ENCODE data around the gene PDK1. TPM values are rescaled to one million over a fixed set of nuclear protein-coding genes. Genes with fewer than 3 reads are reported as not detected.

The PDK1 gene
- total RNA-seq, 1 experiment from 2014 or later = 74.7 TPM

GRCh38 chr2:172630181-172630580 is 74.3 kb downstream of the PDK1 start:
- Histone ChIP-seq H3K14ac (ENCODE audit: insufficient read depth, low read length) (no peak overlapping the region), H2BK15ac (ENCODE audit: low read depth, low read length) (no peak overlapping the region), H3K79me2 (ENCODE audit: insufficient read depth, low read length) (no peaks in the 10 kb centered on the region), H2BK120ac (ENCODE audit: low read depth, low read length, poor library complexity, severe bottlenecking) (no peak overlapping the region), H3K23ac (ENCODE audit: insufficient read length, low read depth, low read length) (no peak overlapping the region), H2AFZ (ENCODE audit: low read length) (no peak overlapping the region), H2BK5ac (ENCODE audit: insufficient read length, low read length) (no peak overlapping the region), H3T11ph (ENCODE audit: low read length) (no peak overlapping the region), H3K4me2 (ENCODE audit: insufficient read depth, insufficient read length, low read length) (no peak overlapping the region), H3K23me2 (ENCODE audit: insufficient read length, low read depth, low read length, poor library complexity, severe bottlenecking) (no peaks in the 10 kb centered on the region), H4K8ac (replicated peaks; ENCODE audit: insufficient read length, low read depth, low read length) (no peak overlapping the region), H3K18ac (ENCODE audit: insufficient read length, low read depth, low read length) (no peak overlapping the region), H3K79me1 (ENCODE audit: insufficient read depth, low read depth, low read length, poor library complexity, severe bottlenecking) (no peaks in the 10 kb centered on the region), H3K4ac (ENCODE audit: low read depth, low read length) (no peak overlapping the region), H3K27ac (ENCODE audit: insufficient read length, low read depth, low read length) (no peak overlapping the region), H3K9ac (ENCODE audit: extremely low read depth, insufficient read length, low read length) (no peak overlapping the region), H3K56ac (ENCODE audit: insufficient read length, low read depth, low read length) (no peak overlapping the region), H3K9me3 (ENCODE audit: control insufficient read depth, low read depth, low read length) (no peaks in the 10 kb centered on the region), H2BK20ac (ENCODE audit: low read depth, low read length, poor library complexity, severe bottlenecking) (no peak overlapping the region), H3K4me1 (ENCODE audit: insufficient read depth, low read length) (no peaks in the 10 kb centered on the region), H4K5ac (ENCODE audit: insufficient read length, low read depth, low read length) (no peak overlapping the region), H3K27me3 (ENCODE audit: insufficient read depth, low read length) (no peaks in the 10 kb centered on the region), H2AK5ac (ENCODE audit: insufficient read length, low read length) (no peak overlapping the region), H4K91ac (ENCODE audit: insufficient read length, low read depth, low read length) (no peak overlapping the region), H2BK12ac (ENCODE audit: insufficient read length, low read depth, low read length) (no peak overlapping the region), H4K20me1 (ENCODE audit: control insufficient read depth, insufficient read depth, insufficient read length) (no peaks in the 10 kb centered on the region)
- peaks cover 3 to 9% (median 7%) of the 10 kb centered on the region in 3 experiments; a peak in 6 of 7 replicates for H3K36me3 Mint-ChIP-seq (ENCODE audit: insufficient read depth in 1 of 3, low read depth in 3 of 3)
- peaks cover 0 to 5% of the 10 kb centered on the region in 2 experiments; a peak in 2 of 4 replicates for H3K4me1 Mint-ChIP-seq
- H3K27me3 Mint-ChIP-seq (ENCODE audit: low read depth) = no peaks in the 10 kb centered on the region
- no peak for TF ChIP-seq CTCF (conservative IDR thresholded peaks at IDR 0.05)
- no peak overlapping the region for H3K27ac Mint-ChIP-seq
- H3K4me3 Mint-ChIP-seq = no peak overlapping the region
- peaks cover 3% of the 10 kb centered on the region in 2 experiments; a peak in 4 of 5 replicates for H3K9me3 Mint-ChIP-seq
- no peak for DNase-seq
